Neural cell (in vitro differentiated cells): Measurements from ENCODE around the gene NHERF2.

Source experiments
- CTCF ChIP-seq: fragments of 450-650 bp; IDR thresholded peaks from 2 replicates; pipeline ENCODE4 v1.5.1; 2014; ENCODE audit warnings: antibody characterized with exemption, mild to moderate bottlenecking, moderate library complexity; ENCODE audit not compliant: poor library complexity, severe bottlenecking
- EP300 ChIP-seq: fragments of 450-650 bp; conservative IDR thresholded peaks from 2 replicates; pipeline ENCODE4 v1.6.1; 2014; ENCODE audit warnings: antibody characterized with exemption, mild to moderate bottlenecking, moderate library complexity; ENCODE audit not compliant: poor library complexity, severe bottlenecking
- EZH2 ChIP-seq: fragments of 200-600, 300-800 bp; shearing (Covaris generic), sonication (generic); IDR thresholded peaks from 2 replicates; pipeline ENCODE4 v1.6.1; 2014; ENCODE audit warnings: antibody characterized with exemption, low read length, borderline replicate concordance, mild to moderate bottlenecking; ENCODE audit not compliant: insufficient read depth, poor library complexity, severe bottlenecking
- POLR2AphosphoS5 ChIP-seq: IDR thresholded peaks from 2 replicates; pipeline ENCODE4 v1.6.1; 2012
- RAD21 ChIP-seq: fragments of 450-650 bp; conservative IDR thresholded peaks from 2 replicates; pipeline ENCODE4 v1.6.1; 2014; ENCODE audit warnings: antibody characterized with exemption, mild to moderate bottlenecking, moderate library complexity
- REST ChIP-seq: IDR thresholded peaks from 2 replicates; pipeline ENCODE4 v1.6.1; 2012; ENCODE audit warnings: borderline replicate concordance
- SMC3 ChIP-seq: fragments of 450-650 bp; conservative IDR thresholded peaks from 2 replicates; pipeline ENCODE4 v1.6.1; 2014; ENCODE audit warnings: antibody characterized with exemption, mild to moderate bottlenecking, moderate library complexity; ENCODE audit not compliant: poor library complexity
- TAF1 ChIP-seq: IDR thresholded peaks from 2 replicates; pipeline ENCODE4 v1.6.1; 2012; ENCODE audit warnings: low read depth

- no peak for TF ChIP-seq EP300
- TF ChIP-seq RAD21, result no peak
- TF ChIP-seq POLR2AphosphoS5, result no peak
- TF ChIP-seq CTCF, result no peak
- TF ChIP-seq TAF1, result no peak
- no peak for TF ChIP-seq REST
- no peak for TF ChIP-seq SMC3
- no peak for TF ChIP-seq EZH2
Measured at GRCh38 chr16:2009164-2009711, 17.5 kb upstream of the NHERF2 start.
